SK-N-SH (cell line): ENCODE results near the gene MOCOS.

Source experiments
- MEF2A ChIP-seq: IDR thresholded peaks from 2 replicates; pipeline ENCODE4 v1.4.0; 2012; ENCODE audit warnings: low read depth, borderline replicate concordance
- RFX5 ChIP-seq: IDR thresholded peaks from 2 replicates; pipeline ENCODE4 v1.6.1; 2012; ENCODE audit warnings: mild to moderate bottlenecking, improper control_type of control experiment, low read length
- TCF12 ChIP-seq: IDR thresholded peaks from 2 replicates; pipeline ENCODE4 v1.4.0; 2012
- TF ChIP-seq, protein P1 (sequence below): fragments of 200-600 bp; sonication (generic); IDR thresholded peaks from 2 replicates; pipeline ENCODE4 v1.6.1; 2017; ENCODE audit warnings: antibody characterized with exemption, mild to moderate bottlenecking, moderate library complexity

DNA sequence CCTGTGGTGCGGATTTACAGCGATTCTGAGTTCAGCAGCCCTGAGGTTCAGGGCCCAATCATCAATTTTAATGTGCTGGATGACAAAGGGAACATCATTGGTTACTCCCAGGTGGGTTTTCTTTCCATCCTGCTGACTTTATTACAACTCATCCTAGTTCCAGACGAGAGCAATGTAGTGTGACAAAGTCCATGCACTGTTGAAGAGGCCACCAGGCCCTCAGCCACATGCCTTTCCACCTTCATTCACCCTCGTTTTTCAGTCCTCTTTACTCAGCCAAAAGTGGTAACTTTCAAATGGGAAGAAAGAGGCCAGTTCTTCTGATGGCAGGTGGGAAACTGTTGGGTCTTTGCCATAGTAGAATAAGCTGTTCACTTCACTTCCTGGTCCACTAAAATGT, 17.9 kb downstream of the MOCOS start:
- TF ChIP-seq, protein P1, sequence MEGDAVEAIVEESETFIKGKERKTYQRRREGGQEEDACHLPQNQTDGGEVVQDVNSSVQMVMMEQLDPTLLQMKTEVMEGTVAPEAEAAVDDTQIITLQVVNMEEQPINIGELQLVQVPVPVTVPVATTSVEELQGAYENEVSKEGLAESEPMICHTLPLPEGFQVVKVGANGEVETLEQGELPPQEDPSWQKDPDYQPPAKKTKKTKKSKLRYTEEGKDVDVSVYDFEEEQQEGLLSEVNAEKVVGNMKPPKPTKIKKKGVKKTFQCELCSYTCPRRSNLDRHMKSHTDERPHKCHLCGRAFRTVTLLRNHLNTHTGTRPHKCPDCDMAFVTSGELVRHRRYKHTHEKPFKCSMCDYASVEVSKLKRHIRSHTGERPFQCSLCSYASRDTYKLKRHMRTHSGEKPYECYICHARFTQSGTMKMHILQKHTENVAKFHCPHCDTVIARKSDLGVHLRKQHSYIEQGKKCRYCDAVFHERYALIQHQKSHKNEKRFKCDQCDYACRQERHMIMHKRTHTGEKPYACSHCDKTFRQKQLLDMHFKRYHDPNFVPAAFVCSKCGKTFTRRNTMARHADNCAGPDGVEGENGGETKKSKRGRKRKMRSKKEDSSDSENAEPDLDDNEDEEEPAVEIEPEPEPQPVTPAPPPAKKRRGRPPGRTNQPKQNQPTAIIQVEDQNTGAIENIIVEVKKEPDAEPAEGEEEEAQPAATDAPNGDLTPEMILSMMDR, result no peak
- TF ChIP-seq MEF2A (no peak), RFX5 (no peak), TCF12 (no peak)
